Measurements from ENCODE around the gene SLC41A3. TPM values are rescaled to one million over a fixed set of nuclear protein-coding genes. Genes with fewer than 3 reads are reported as not detected.

SLC41A3 gene
- total and polyA plus RNA-seq, 2 of the 4 experiments (the other 2 are of a cell fraction), result 30.5 to 43.5 TPM

DNA sequence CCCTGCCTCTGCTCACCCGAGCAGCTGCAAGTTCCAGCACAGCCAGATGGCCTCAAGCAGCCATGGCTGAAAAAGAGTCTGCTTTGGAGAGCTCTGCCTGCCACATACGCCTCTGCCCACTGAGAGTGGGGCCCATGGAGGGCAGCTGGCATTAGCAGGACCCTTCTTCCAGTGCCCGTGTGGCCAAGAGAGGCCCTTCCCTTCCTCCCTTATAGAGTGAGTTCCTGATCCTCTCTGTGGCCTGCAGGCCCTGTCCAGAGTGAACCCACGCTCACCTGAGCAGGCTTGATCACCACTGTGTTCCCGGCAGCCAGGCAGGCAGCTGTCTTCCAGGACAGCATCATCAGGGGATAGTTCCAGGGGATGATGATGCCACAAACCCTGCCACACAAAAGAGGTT lies 41.4 kb upstream of the SLC41A3 start:
- Histone ChIP-seq H2AK9ac (replicated peaks; ENCODE audit: low read depth, low read length, poor library complexity) (no peak overlapping the region), H3K79me1 (ENCODE audit: low read depth in 1 of 2, low read length in 2 of 2) (no peaks in the 10 kb centered on the region), H3K36me3 (ENCODE audit: control insufficient read depth, insufficient read depth, low read length) (no peaks in the 10 kb centered on the region), H2BK120ac (ENCODE audit: low read depth, low read length) (no peak overlapping the region), H3K4ac (ENCODE audit: low read depth, low read length) (no peak overlapping the region), H3K56ac (ENCODE audit: extremely low read depth, insufficient read depth, low read length) (no peak overlapping the region), H3K9me1 (ENCODE audit: insufficient read depth, low read length) (no peaks in the 10 kb centered on the region), H2BK5ac (ENCODE audit: low read depth, low read length, poor library complexity, severe bottlenecking) (no peak overlapping the region), H3K18ac (ENCODE audit: low read depth, low read length) (no peak overlapping the region), H3K23ac (ENCODE audit: low read depth, low read length) (no peak overlapping the region), H3K27me3 (ENCODE audit: control insufficient read depth, insufficient read depth, low read length) (peaks cover 45% of the 10 kb centered on the region), H3K4me2 (ENCODE audit: low read depth, low read length) (no peak overlapping the region), H3K14ac (replicated peaks; ENCODE audit: low read depth, low read length) (no peak overlapping the region), H3K9me3 (ENCODE audit: control insufficient read depth, insufficient read depth, low read length) (no peaks in the 10 kb centered on the region), H4K5ac (ENCODE audit: low read depth, low read length) (no peak overlapping the region), H4K91ac (ENCODE audit: insufficient read depth, low read depth, low read length) (no peak overlapping the region), H3K4me1 (ENCODE audit: control insufficient read depth, insufficient read depth, low read length) (no peaks in the 10 kb centered on the region), H4K20me1 (ENCODE audit: insufficient read depth, low read length) (no peaks in the 10 kb centered on the region), H2BK20ac (ENCODE audit: low read depth, low read length) (no peak overlapping the region), H2AK5ac (ENCODE audit: low read depth, low read length) (no peak overlapping the region), H4K8ac (ENCODE audit: low read depth in 2 of 2, low read length in 2 of 2) (no peak overlapping the region), H3K4me3 (ENCODE audit: insufficient read depth, low read depth, low read length) (no peak overlapping the region), H2AFZ (replicated peaks; ENCODE audit: low read length, poor library complexity) (peak overlapping the region; percentile 5), H2BK15ac (ENCODE audit: low read depth, low read length) (no peak overlapping the region), H3K9ac (ENCODE audit: low read depth, low read length) (no peak overlapping the region), H3K27ac (ENCODE audit: insufficient read depth, low read length) (no peak overlapping the region)
- no TSS peak for BruUV-seq (replicated peaks)
- 67% methylated on average over 1 of the region's 5 CpGs; no CpG with 5 or more reads in 1 of the 2 experiments for WGBS, 2 experiments (ENCODE audit: extremely low coverage in 2 of 2, insufficient read length in 1 of 2)
- dilution Hi-C loops (cut with HindIII; ENCODE audit: low sequenced_read_pairs, unreplicated experiment), result no loop called here
- no peak for TF ChIP-seq POLR2A (IDR thresholded peaks at IDR 0.05; ENCODE audit: low read depth, low read length)
- no peak for TF ChIP-seq FOS (IDR thresholded peaks at IDR 0.05; ENCODE audit: low read depth, low read length)
- no peak for TF ChIP-seq RCOR1 (IDR thresholded peaks at IDR 0.05; ENCODE audit: insufficient replicate concordance, low read length)
- TF ChIP-seq CEBPB (IDR thresholded peaks at IDR 0.05; ENCODE audit: low read depth, low read length), result no peak
- TF ChIP-seq RAD21 (IDR thresholded peaks at IDR 0.05; ENCODE audit: low read length), result no peak
- TF ChIP-seq, protein P1, sequence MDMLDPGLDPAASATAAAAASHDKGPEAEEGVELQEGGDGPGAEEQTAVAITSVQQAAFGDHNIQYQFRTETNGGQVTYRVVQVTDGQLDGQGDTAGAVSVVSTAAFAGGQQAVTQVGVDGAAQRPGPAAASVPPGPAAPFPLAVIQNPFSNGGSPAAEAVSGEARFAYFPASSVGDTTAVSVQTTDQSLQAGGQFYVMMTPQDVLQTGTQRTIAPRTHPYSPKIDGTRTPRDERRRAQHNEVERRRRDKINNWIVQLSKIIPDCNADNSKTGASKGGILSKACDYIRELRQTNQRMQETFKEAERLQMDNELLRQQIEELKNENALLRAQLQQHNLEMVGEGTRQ (IDR thresholded peaks at IDR 0.05; ENCODE audit: low read depth, low read length), result no peak
- no peak for TF ChIP-seq SMC3 (IDR thresholded peaks at IDR 0.05; ENCODE audit: low read depth, low read length)
- TF ChIP-seq MAZ (IDR thresholded peaks at IDR 0.05; ENCODE audit: borderline replicate concordance, low read depth, low read length), result no peak
- TF ChIP-seq CHD1 (IDR thresholded peaks at IDR 0.05; ENCODE audit: low read depth, low read length), result no peak
- no peak for TF ChIP-seq RFX5 (IDR thresholded peaks at IDR 0.05; ENCODE audit: low read depth, low read length)
- TF ChIP-seq, protein P2, sequence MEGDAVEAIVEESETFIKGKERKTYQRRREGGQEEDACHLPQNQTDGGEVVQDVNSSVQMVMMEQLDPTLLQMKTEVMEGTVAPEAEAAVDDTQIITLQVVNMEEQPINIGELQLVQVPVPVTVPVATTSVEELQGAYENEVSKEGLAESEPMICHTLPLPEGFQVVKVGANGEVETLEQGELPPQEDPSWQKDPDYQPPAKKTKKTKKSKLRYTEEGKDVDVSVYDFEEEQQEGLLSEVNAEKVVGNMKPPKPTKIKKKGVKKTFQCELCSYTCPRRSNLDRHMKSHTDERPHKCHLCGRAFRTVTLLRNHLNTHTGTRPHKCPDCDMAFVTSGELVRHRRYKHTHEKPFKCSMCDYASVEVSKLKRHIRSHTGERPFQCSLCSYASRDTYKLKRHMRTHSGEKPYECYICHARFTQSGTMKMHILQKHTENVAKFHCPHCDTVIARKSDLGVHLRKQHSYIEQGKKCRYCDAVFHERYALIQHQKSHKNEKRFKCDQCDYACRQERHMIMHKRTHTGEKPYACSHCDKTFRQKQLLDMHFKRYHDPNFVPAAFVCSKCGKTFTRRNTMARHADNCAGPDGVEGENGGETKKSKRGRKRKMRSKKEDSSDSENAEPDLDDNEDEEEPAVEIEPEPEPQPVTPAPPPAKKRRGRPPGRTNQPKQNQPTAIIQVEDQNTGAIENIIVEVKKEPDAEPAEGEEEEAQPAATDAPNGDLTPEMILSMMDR (conservative IDR thresholded peaks at IDR 0.05; ENCODE audit: low read depth, low read length), result no peak
- no peak for TF ChIP-seq MXI1 (IDR thresholded peaks at IDR 0.05; ENCODE audit: borderline replicate concordance, low read depth, low read length)
- TF ChIP-seq MAFK (IDR thresholded peaks at IDR 0.05; ENCODE audit: low read depth, low read length), result no peak
- TF ChIP-seq BHLHE40 (IDR thresholded peaks at IDR 0.05; ENCODE audit: low read depth, low read length), result no peak
- TF ChIP-seq, protein P3, sequence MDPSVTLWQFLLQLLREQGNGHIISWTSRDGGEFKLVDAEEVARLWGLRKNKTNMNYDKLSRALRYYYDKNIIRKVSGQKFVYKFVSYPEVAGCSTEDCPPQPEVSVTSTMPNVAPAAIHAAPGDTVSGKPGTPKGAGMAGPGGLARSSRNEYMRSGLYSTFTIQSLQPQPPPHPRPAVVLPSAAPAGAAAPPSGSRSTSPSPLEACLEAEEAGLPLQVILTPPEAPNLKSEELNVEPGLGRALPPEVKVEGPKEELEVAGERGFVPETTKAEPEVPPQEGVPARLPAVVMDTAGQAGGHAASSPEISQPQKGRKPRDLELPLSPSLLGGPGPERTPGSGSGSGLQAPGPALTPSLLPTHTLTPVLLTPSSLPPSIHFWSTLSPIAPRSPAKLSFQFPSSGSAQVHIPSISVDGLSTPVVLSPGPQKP (IDR thresholded peaks at IDR 0.05; ENCODE audit: borderline replicate concordance, low read depth, low read length), result no peak
- no peak for TF ChIP-seq NFE2L2 (IDR thresholded peaks at IDR 0.05; ENCODE audit: low read depth, low read length)
- ATAC-seq (ENCODE audit: low read depth), result no peak
- intact Hi-C loops (cut with micrococcal nuclease), result no loop called here
- POLR2A ChIA-PET (ENCODE audit: unreplicated experiment), result no interaction called here
- no peak for DNase-seq
- in situ Hi-C loops (cut with MboI; ENCODE audit: low sequenced_read_pairs), result no loop called here
- CTCF ChIA-PET, result no interaction called here

Measured in IMR-90 (cell line).